Naive B cell (primary cell): ENCODE results near the gene CPNE9. TPM values are rescaled to one million over a fixed set of nuclear protein-coding genes. Genes with fewer than 3 reads are reported as not detected.

ENCODE experiments used
- ATAC-seq, 2 donors: fragments of 150-1000 bp; cut with Tn5 transposase; 2 replicates each; pipeline ENCODE4 v1.10.0; 2021; ENCODE audit warnings: low read depth in 2 of 2, mild to moderate bottlenecking in 2 of 2, moderate library complexity in 2 of 2
- DNase-seq: peaks from one replicate; pipeline ENCODE4 v3.0.0; 2022
- H3K27ac Mint-ChIP-seq, 6 donors: one replicate each; pipeline ENCODE4 v1.8.0; 2020 to 2022; ENCODE audit warnings: mild to moderate bottlenecking in 6 of 6, mixed read lengths in 6 of 6, moderate library complexity in 5 of 6, inconsistent platforms in 2 of 6
- H3K27me3 Mint-ChIP-seq, 3 donors: one replicate each; pipeline ENCODE4 v1.8.0; 2021 to 2022; ENCODE audit warnings: mixed read lengths in 3 of 3, mild to moderate bottlenecking in 1 of 3
- H3K36me3 Mint-ChIP-seq, 2 donors: one replicate each; pipeline ENCODE4 v1.8.0; 2020 to 2022; ENCODE audit warnings: mixed read lengths in 2 of 2, inconsistent platforms in 1 of 2, mild to moderate bottlenecking in 1 of 2
- H3K4me1 Mint-ChIP-seq, 3 donors: one replicate each; pipeline ENCODE4 v1.8.0; 2020 to 2022; ENCODE audit warnings: mixed read lengths in 3 of 3, inconsistent platforms in 1 of 3, mild to moderate bottlenecking in 1 of 3, moderate library complexity in 1 of 3
- H3K4me3 Mint-ChIP-seq, 8 donors: one replicate each; pipeline ENCODE4 v1.8.0; 2020 to 2022; ENCODE audit warnings: mild to moderate bottlenecking in 8 of 8, mixed read lengths in 8 of 8, moderate library complexity in 8 of 8, inconsistent platforms in 2 of 8
- H3K9me3 Mint-ChIP-seq, 7 donors: one replicate each; pipeline ENCODE4 v1.8.0; 2020 to 2022; ENCODE audit warnings: mixed read lengths in 7 of 7, mild to moderate bottlenecking in 5 of 7, inconsistent platforms in 2 of 7, moderate library complexity in 1 of 7
- polyA plus RNA-seq, 6 donors: library from polyadenylated mRNA; unstranded; fragments of 300-500 nt; fragmentation: Illumina TruSeq; gene quantifications; one replicate each; pipeline ENCODE4 v1.2.3, GENCODE V29; 2021; ENCODE audit warnings: low read depth in 6 of 6

CPNE9 gene
- polyA plus RNA-seq, 6 donors from 2014 or later, result not detected

GRCh38 chr3:9729419-9729818 is 25.8 kb downstream of the CPNE9 start:
- H3K27me3 Mint-ChIP-seq, result no peaks in the 10 kb centered on the region
- ATAC-seq (no peak), DNase-seq (no peak)
- peak overlapping the region in 4 of 8 donors; percentile 9 to 93 (median 46) for H3K4me3 Mint-ChIP-seq
- H3K27ac Mint-ChIP-seq, result no peak overlapping the region
- H3K9me3 Mint-ChIP-seq, result no peaks in the 10 kb centered on the region
- peaks cover 43 to 49% (median 46%) of the 10 kb centered on the region in 3 donors for H3K4me1 Mint-ChIP-seq
- peaks cover 0 to 4% of the 10 kb centered on the region in 2 donors for H3K36me3 Mint-ChIP-seq

- H3K4me3 Mint-ChIP-seq, result peak overlapping the region; percentile 83 to 98 (median 94)
- no peaks in the 10 kb centered on the region for H3K27me3 Mint-ChIP-seq
- DNase-seq (no peak), ATAC-seq (peak; percentile 23 to 35)
- H3K9me3 Mint-ChIP-seq, result no peaks in the 10 kb centered on the region
- H3K36me3 Mint-ChIP-seq, result peaks cover 0 to 4% of the 10 kb centered on the region in 2 donors
- peaks cover 52 to 57% (median 52%) of the 10 kb centered on the region in 3 donors for H3K4me1 Mint-ChIP-seq
- H3K27ac Mint-ChIP-seq, result peak overlapping the region; percentile 81 to 98 (median 97)
Observed at GRCh38 chr3:9730657-9731205, 27.1 kb downstream of the CPNE9 start.

DNA sequence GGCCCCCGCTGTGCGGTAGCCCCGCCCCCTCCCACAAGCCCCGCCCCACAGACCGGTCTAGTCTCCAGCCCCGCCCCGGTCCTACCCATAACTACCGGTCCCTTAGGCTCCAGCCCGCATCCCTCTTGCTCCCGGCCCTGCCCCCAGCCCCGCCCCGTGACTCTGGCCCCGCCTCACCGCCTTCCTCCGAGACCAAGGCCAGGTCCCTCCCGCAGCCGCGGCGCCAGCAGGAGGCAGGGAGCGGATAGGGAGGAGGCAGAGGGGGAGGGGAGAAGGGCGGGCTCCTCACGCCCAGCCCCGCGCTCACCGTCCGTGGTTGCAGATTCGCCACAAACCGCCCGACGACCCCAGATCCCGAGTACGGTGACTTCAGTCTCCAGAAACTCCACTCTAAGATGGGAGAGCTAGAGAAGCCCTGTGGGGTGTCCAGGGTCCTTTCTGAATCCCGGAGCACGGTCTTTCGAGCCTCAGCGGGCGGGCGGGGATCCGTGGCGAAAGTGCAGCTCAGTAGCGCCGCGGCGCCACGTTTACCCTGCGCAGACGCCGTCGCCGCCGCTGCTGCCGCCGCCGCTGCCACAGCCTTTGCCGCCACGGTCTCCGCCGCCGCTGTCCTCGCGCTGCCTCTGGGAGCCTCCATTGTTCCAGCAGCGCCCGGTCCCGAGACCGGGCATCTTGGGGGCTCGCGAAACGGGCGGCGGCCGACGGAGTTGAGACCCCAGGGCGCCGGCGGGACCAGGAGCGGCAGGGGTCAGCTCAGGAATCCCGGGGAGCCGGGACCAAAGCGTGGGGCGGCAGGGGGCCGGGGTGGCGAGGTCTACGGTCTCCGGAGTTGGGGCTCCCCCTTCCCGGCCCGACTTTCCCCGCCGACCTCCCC is 27.8 kb downstream of the CPNE9 start, which contains the start of gene BRPF1:
BRPF1 (plus strand) TSS at position 530 of the 874 bp plus-strand sequence. CDS start 2,406 bp downstream, outside the sequence.
- ATAC-seq (peak; percentile 88 to 90), DNase-seq (peak; percentile 95)
- H3K36me3 Mint-ChIP-seq, result peaks cover 0 to 4% of the 10 kb centered on the region in 2 donors
- H3K4me3 Mint-ChIP-seq, result peak within 1 kb of the TSS; percentile 83 to 98 (median 94)
- no peaks in the 10 kb centered on the region for H3K27me3 Mint-ChIP-seq
- peak within 1 kb of the TSS; percentile 81 to 98 (median 97) for H3K27ac Mint-ChIP-seq
- H3K9me3 Mint-ChIP-seq, result no peaks in the 10 kb centered on the region
- peaks cover 56 to 61% (median 56%) of the 10 kb centered on the region in 3 donors for H3K4me1 Mint-ChIP-seq

GRCh38 chr3:9732080-9732739 is 28.6 kb downstream of the CPNE9 start:
- DNase-seq (peak; percentile 51), ATAC-seq (no peak)
- Mint-ChIP-seq H3K27me3 (no peaks in the 10 kb centered on the region), H3K4me1 (peaks cover 53 to 58% (median 55%) of the 10 kb centered on the region in 3 donors), H3K27ac (peak overlapping the region; percentile 56 to 97 (median 94)), H3K36me3 (peaks cover 0 to 4% of the 10 kb centered on the region in 2 donors), H3K9me3 (no peaks in the 10 kb centered on the region), H3K4me3 (peak overlapping the region; percentile 83 to 95 (median 90))

DNA sequence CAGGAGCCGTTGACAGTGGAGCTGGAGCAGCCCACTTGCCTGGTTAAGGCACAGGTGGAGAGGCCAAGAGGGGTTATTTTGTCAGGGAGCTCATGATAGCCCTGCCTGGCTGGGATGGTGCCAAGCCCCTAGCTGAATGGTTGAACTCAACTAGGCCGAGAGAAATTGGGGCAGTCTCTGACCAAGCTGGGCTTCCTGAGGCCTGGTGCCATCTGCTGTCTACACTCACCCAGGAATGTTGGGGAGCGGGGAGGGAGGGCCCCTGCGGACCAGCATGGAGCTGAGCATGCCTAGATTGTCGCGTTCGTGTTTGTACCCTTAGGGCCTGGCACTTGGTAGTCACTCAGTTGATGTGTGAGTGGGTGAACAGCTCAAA is 29.1 kb downstream of the CPNE9 start:
- DNase-seq (no peak), ATAC-seq (no peak)
- H3K27ac Mint-ChIP-seq, result peak overlapping the region; percentile 56 to 97 (median 94)
- H3K36me3 Mint-ChIP-seq, result peaks cover 0 to 4% of the 10 kb centered on the region in 2 donors
- no peaks in the 10 kb centered on the region for H3K27me3 Mint-ChIP-seq
- peaks cover 48 to 52% (median 50%) of the 10 kb centered on the region in 3 donors for H3K4me1 Mint-ChIP-seq
- no peaks in the 10 kb centered on the region for H3K9me3 Mint-ChIP-seq
- peak overlapping the region; percentile 83 to 95 (median 90) for H3K4me3 Mint-ChIP-seq

DNA sequence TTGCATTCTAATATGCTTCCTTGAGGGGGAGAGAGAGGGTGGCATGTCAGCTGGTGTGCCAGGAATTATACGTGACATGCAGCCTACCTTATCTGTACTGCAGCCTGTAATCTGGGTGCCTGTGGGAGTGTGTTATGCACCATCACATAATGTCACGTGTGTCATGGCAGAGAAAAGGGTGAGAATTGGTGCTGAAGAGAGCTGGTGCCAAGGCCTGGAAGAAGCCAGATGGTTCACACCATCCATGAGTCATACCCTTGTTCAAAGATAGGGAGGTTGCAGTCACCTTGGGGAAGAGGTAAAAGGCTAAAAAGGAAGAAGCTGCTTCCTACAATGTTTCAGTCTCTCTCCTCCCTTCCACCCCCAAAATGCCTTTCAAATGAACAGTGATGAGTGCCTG is 33.2 kb downstream of the CPNE9 start:
- Mint-ChIP-seq H3K4me1 (peaks cover 38 to 49% (median 39%) of the 10 kb centered on the region in 3 donors), H3K9me3 (no peaks in the 10 kb centered on the region), H3K27ac (peak overlapping the region in 1 of 6 donors; percentile 32), H3K36me3 (peaks cover 18 to 22% of the 10 kb centered on the region in 2 donors), H3K27me3 (no peaks in the 10 kb centered on the region), H3K4me3 (peak overlapping the region in 1 of 8 donors; percentile 60)
- no peak for ATAC-seq
- no peak for DNase-seq

GRCh38 chr3:9739181-9739580 is 35.5 kb downstream of the CPNE9 start:
- peaks cover 20 to 29% (median 22%) of the 10 kb centered on the region in 3 donors for H3K4me1 Mint-ChIP-seq
- H3K4me3 Mint-ChIP-seq, result no peak overlapping the region
- H3K27ac Mint-ChIP-seq, result no peak overlapping the region
- peaks cover 17 to 24% of the 10 kb centered on the region in 2 donors for H3K36me3 Mint-ChIP-seq
- H3K9me3 Mint-ChIP-seq, result no peaks in the 10 kb centered on the region
- no peak for DNase-seq
- H3K27me3 Mint-ChIP-seq, result no peaks in the 10 kb centered on the region
- no peak for ATAC-seq

DNA sequence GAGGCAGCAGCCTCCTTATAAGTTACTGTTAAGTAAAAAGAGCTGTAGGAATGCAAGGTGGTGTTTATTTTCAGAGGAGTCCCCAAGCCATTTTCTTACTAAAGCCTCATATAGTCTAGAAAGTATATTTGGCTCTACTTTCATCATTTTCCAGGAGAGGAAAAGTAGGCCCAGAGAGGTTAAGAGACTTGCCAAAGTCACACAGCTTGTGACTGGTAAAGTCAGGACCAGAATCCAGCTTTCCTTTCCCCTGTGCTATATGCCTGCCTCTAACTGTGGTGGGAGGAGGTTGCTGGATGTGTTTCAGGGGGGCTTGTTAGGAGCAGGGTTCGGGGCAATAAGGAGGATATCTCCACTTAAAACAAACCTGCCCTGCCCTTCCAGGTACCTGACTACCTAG is 38.9 kb downstream of the CPNE9 start:
- Mint-ChIP-seq H3K4me1 (peaks cover 0 to 13% (median 8%) of the 10 kb centered on the region in 3 donors), H3K36me3 (peaks cover 21 to 32% of the 10 kb centered on the region in 2 donors), H3K9me3 (no peaks in the 10 kb centered on the region), H3K27me3 (no peaks in the 10 kb centered on the region), H3K27ac (no peak overlapping the region), H3K4me3 (no peak overlapping the region)
- no peak for ATAC-seq
- DNase-seq, result no peak

DNA sequence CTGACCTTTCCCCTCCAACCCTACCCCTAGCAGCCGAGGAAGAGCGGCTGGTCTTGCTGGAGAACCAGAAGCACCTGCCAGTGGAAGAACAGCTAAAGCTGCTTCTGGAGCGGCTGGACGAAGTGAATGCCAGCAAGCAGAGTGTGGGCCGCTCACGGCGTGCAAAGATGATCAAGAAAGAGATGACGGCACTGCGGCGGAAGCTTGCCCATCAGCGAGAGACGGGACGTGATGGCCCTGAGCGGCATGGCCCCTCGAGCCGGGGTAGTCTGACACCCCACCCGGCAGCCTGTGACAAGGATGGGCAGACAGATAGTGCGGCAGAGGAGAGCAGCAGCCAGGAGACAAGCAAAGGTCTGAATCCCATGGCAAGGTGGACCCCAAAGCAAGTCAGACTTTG is 39.9 kb downstream of the CPNE9 start:
- Mint-ChIP-seq H3K27ac (peak overlapping the region in 2 of 6 donors; percentile 77 to 83), H3K36me3 (peaks cover 16 to 30% of the 10 kb centered on the region in 2 donors), H3K27me3 (no peaks in the 10 kb centered on the region), H3K4me1 (peaks cover under 1 to 10% (median 3%) of the 10 kb centered on the region in 3 donors), H3K9me3 (no peaks in the 10 kb centered on the region), H3K4me3 (no peak overlapping the region)
- ATAC-seq (no peak), DNase-seq (no peak)

- Mint-ChIP-seq H3K4me1 (peaks cover 6 to 8% (median 6%) of the 10 kb centered on the region in 3 donors), H3K36me3 (peaks cover 12 to 24% of the 10 kb centered on the region in 2 donors), H3K4me3 (peak overlapping the region in 1 of 8 donors; percentile 18), H3K9me3 (no peaks in the 10 kb centered on the region), H3K27ac (peak overlapping the region in 1 of 6 donors; percentile 62), H3K27me3 (no peaks in the 10 kb centered on the region)
- ATAC-seq (no peak), DNase-seq (no peak)
Observed at GRCh38 chr3:9744162-9744561, 40.5 kb downstream of the CPNE9 start.

DNA sequence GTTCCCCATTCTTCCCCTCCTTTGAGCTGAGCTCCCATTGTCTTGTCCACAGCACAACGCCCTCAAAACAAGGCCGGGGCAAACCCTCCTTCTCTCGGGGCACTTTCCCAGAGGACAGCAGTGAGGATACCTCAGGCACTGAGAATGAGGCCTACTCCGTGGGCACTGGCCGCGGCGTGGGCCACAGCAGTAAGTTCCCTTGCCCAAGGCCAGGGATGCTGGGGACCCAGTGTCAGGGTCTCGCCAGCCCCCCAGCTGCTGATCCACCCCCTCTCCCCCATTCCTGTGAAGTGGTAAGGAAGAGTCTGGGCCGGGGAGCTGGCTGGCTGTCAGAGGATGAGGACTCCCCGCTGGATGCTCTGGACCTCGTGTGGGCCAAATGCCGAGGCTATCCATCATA is 41.9 kb downstream of the CPNE9 start:
- Mint-ChIP-seq H3K27me3 (no peaks in the 10 kb centered on the region), H3K36me3 (peaks cover 4 to 13% of the 10 kb centered on the region in 2 donors), H3K9me3 (no peaks in the 10 kb centered on the region), H3K27ac (peak overlapping the region in 1 of 6 donors; percentile 24), H3K4me1 (peaks cover 13 to 20% (median 19%) of the 10 kb centered on the region in 3 donors), H3K4me3 (no peak overlapping the region)
- no peak for DNase-seq
- ATAC-seq, result no peak

DNA sequence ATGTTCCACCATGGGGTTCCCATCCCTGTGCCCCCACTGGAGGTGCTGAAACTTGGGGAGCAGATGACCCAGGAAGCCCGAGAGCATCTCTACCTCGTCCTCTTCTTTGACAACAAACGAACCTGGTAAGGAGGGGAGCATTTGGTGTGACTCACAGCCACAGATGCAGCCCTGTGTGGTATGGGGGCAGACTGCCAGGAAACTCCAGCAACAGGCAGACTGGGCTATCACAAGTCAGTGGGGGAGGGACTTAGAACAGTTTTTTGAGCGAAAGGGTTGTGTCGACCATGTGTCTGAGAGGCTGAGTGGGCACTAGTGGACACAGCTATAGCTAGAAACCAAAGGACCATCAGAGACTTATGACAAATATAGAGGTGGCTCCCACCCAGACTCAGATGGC is 42.7 kb downstream of the CPNE9 start:
- peak overlapping the region in 1 of 8 donors; percentile 20 for H3K4me3 Mint-ChIP-seq
- DNase-seq (no peak), ATAC-seq (no peak)
- H3K4me1 Mint-ChIP-seq, result peaks cover 21 to 27% (median 25%) of the 10 kb centered on the region in 3 donors
- H3K27ac Mint-ChIP-seq, result peak overlapping the region in 2 of 6 donors; percentile 29 to 72
- no peaks in the 10 kb centered on the region for H3K27me3 Mint-ChIP-seq
- no peaks in the 10 kb centered on the region for H3K9me3 Mint-ChIP-seq
- peaks cover 4 to 13% of the 10 kb centered on the region in 2 donors for H3K36me3 Mint-ChIP-seq

GRCh38 chr3:9747267-9747666 is 43.6 kb downstream of the CPNE9 start:
- no peak overlapping the region for H3K27ac Mint-ChIP-seq
- peaks cover 28 to 37% (median 33%) of the 10 kb centered on the region in 3 donors for H3K4me1 Mint-ChIP-seq
- no peaks in the 10 kb centered on the region for H3K27me3 Mint-ChIP-seq
- H3K9me3 Mint-ChIP-seq, result no peaks in the 10 kb centered on the region
- H3K4me3 Mint-ChIP-seq, result peak overlapping the region in 2 of 8 donors; percentile 3 to 87
- peaks cover 4 to 13% of the 10 kb centered on the region in 2 donors for H3K36me3 Mint-ChIP-seq
- DNase-seq (no peak), ATAC-seq (no peak)
